HCT116 (cell line): ENCODE data around the gene NMB. TPM values are rescaled to one million over a fixed set of nuclear protein-coding genes. Genes with fewer than 3 reads are reported as not detected.

Experiments
- ATAC-seq: fragments of 200-7000 bp; cut with Tn5 transposase; 2 replicates; pipeline ENCODE4 v1.9.1; 2020; ENCODE audit warnings: mild to moderate bottlenecking, moderate library complexity
- BruUV-seq: library from RNA; stranded (reverse); fragments of 400-500 nt; replicated peaks from 2 replicates; lab custom pipeline; 2021; lab: Mats Ljungman, UMichigan
- CTCF ChIA-PET: fragments of 300-600 bp; sonication (Branson Sonifier 250); formaldehyde crosslinking; loops from one replicate; lab custom pipeline; 2021; ENCODE audit warnings: antibody characterized with exemption; lab: Charles Lee
- POLR2A ChIA-PET: fragments of 300-600, 350-600 bp; sonication (Branson Sonifier 250); formaldehyde crosslinking; loops from one replicate; lab custom pipeline; 2021; ENCODE audit warnings: antibody characterized with exemption; lab: Charles Lee
- RAD21 ChIA-PET, 2 experiments: fragments of 300-600 bp; sonication (Branson Sonifier 250); formaldehyde crosslinking; loops; one replicate each; lab custom pipeline; 2023; ENCODE audit warnings: low total read pairs in 2 of 2; ENCODE audit not compliant: uncharacterized antibody in 2 of 2, unreplicated experiment in 2 of 2, low non-redundant PET in 1 of 2; lab: Charles Lee
- DNase-seq: peaks from one replicate; pipeline ENCODE4 v3.0.0-alpha.2; 2010; ENCODE audit warnings: low read depth, low spot score
- H2AFZ ChIP-seq: fragments of 200-600 bp; shearing (Covaris generic), sonication (generic); 2 replicates; pipeline ENCODE4 v1.6.1; 2017; ENCODE audit warnings: low read depth, mixed run types, mixed read lengths, antibody characterized with exemption, low read length; ENCODE audit not compliant: poor library complexity, severe bottlenecking
- H3K27ac ChIP-seq: 2 replicates; pipeline ENCODE4 v1.5.1; 2012; ENCODE audit warnings: low read depth, low read length
- H3K27me3 ChIP-seq: fragments of 200-600 bp; sonication (generic); 2 replicates; pipeline ENCODE4 v1.6.1; 2016; ENCODE audit warnings: mixed run types, low read length, mixed read lengths; ENCODE audit not compliant: insufficient read depth
- H3K36me3 ChIP-seq, 2 experiments: fragments of 200-500 bp in 1 of 2; fragments of 200-600 bp in 1 of 2; sonication (Bioruptor generic) in 1 of 2; sonication (generic) in 1 of 2; 2 replicates each; pipeline versions ENCODE4 v1.5.1 to v1.6.1; 2014 to 2016; ENCODE audit warnings: low read length in 2 of 2, inconsistent platforms in 1 of 2, mixed read lengths in 1 of 2, mixed run types in 1 of 2; ENCODE audit not compliant: insufficient read depth in 2 of 2, control insufficient read depth in 1 of 2
- H3K4me1 ChIP-seq, 2 experiments: fragments of 200-600 bp in 1 of 2; sonication (generic) in 1 of 2; 2 replicates each; pipeline versions ENCODE4 v1.5.1 to v1.6.1; 2012 to 2017; ENCODE audit warnings: low read length in 2 of 2, inconsistent platforms in 1 of 2, mild to moderate bottlenecking in 1 of 2, mixed read lengths in 1 of 2, mixed run types in 1 of 2, moderate library complexity in 1 of 2; ENCODE audit not compliant: insufficient read depth in 2 of 2, control insufficient read depth in 1 of 2
- H3K4me2 ChIP-seq: fragments of 200-600 bp; sonication (generic); 2 replicates; pipeline ENCODE4 v1.6.1; 2017; ENCODE audit warnings: mixed run types, low read length, mixed read lengths
- H3K4me3 ChIP-seq, 2 experiments: fragments of 200-600 bp in 1 of 2; sonication (generic) in 1 of 2; replicated peaks in 1 of 2; 2 replicates each; pipeline ENCODE4 v1.5.1; 2011 to 2016; ENCODE audit warnings: low read length in 2 of 2, control low read depth in 1 of 2, low read depth in 1 of 2, mild to moderate bottlenecking in 1 of 2, mixed read lengths in 1 of 2, mixed run types in 1 of 2
- H3K79me2 ChIP-seq: fragments of 200-600 bp; sonication (generic); 2 replicates; pipeline ENCODE4 v1.6.1; 2017; ENCODE audit warnings: mild to moderate bottlenecking, mixed run types, low read length, moderate library complexity, mixed read lengths; ENCODE audit not compliant: insufficient read depth
- H3K9ac ChIP-seq: fragments of 200-600 bp; sonication (generic); 2 replicates; pipeline ENCODE4 v1.6.1; 2016; ENCODE audit warnings: low read length, mixed read lengths
- H3K9me2 ChIP-seq: fragments of 200-600 bp; sonication (generic), shearing (Covaris generic); 2 replicates; pipeline ENCODE4 v1.6.1; 2017; ENCODE audit warnings: mixed run types, mild to moderate bottlenecking, moderate library complexity; ENCODE audit not compliant: insufficient read depth
- H3K9me3 ChIP-seq, 2 experiments: fragments of 200-500 bp in 1 of 2; fragments of 200-600 bp in 1 of 2; sonication (Bioruptor generic) in 1 of 2; sonication (generic) in 1 of 2; 2 replicates each; pipeline ENCODE4 v1.6.1; 2014 to 2017; ENCODE audit warnings: low read length in 2 of 2, mixed read lengths in 2 of 2, inconsistent platforms in 1 of 2, low read depth in 1 of 2, mild to moderate bottlenecking in 1 of 2, mixed run types in 1 of 2, moderate library complexity in 1 of 2; ENCODE audit not compliant: control insufficient read depth in 1 of 2, insufficient read depth in 1 of 2
- H4K20me1 ChIP-seq: fragments of 200-600 bp; sonication (generic), shearing (Covaris generic); 2 replicates; pipeline ENCODE4 v1.6.1; 2017; ENCODE audit warnings: mixed run types, mild to moderate bottlenecking, moderate library complexity; ENCODE audit not compliant: insufficient read depth
- CBX3 ChIP-seq: IDR thresholded peaks from 2 replicates; pipeline ENCODE4 v1.6.1; 2012; ENCODE audit warnings: low read depth
- CEBPB ChIP-seq: IDR thresholded peaks from 2 replicates; pipeline ENCODE4 v1.6.1; 2012; ENCODE audit warnings: low read depth
- CTCF ChIP-seq, 3 experiments: fragments of 200-600 bp in 1 of 3; sonication (generic) in 1 of 3; IDR thresholded peaks in 2 of 3; conservative IDR thresholded peaks in 1 of 3; 2 replicates each; pipeline ENCODE4 v1.5.1; 2012 to 2017; ENCODE audit warnings: low read depth in 2 of 3, low read length in 2 of 3, antibody characterized with exemption in 1 of 3, borderline replicate concordance in 1 of 3, control low read depth in 1 of 3, mild to moderate bottlenecking in 1 of 3, mixed read lengths in 1 of 3, mixed run types in 1 of 3, moderate library complexity in 1 of 3; ENCODE audit not compliant: insufficient read depth in 1 of 3
- EGR1 ChIP-seq: IDR thresholded peaks from 2 replicates; pipeline ENCODE4 v1.6.1; 2012; ENCODE audit warnings: low read depth
- EZH2 ChIP-seq: fragments of 200-600 bp; sonication (generic); IDR thresholded peaks from 2 replicates; pipeline ENCODE4 v1.6.1; 2017; ENCODE audit warnings: antibody characterized with exemption, mixed run types
- FOSL1 ChIP-seq: IDR thresholded peaks from 2 replicates; pipeline ENCODE4 v1.6.1; 2012; ENCODE audit warnings: low read depth
- POLR2A ChIP-seq: IDR thresholded peaks from 2 replicates; pipeline ENCODE4 v1.7.0; 2011; ENCODE audit warnings: borderline replicate concordance; ENCODE audit not compliant: insufficient read depth, insufficient read length; ENCODE audit errors: extremely low read depth
- POLR2AphosphoS5 ChIP-seq: IDR thresholded peaks from 2 replicates; pipeline ENCODE4 v1.6.1; 2011; ENCODE audit warnings: mild to moderate bottlenecking, low read depth, low read length, moderate library complexity
- RAD21 ChIP-seq: IDR thresholded peaks from 2 replicates; pipeline ENCODE4 v1.6.1; 2012; ENCODE audit warnings: low read depth, mild to moderate bottlenecking
- SIN3A ChIP-seq: IDR thresholded peaks from 2 replicates; pipeline ENCODE4 v1.6.1; 2012; ENCODE audit warnings: low read depth
- SP1 ChIP-seq: IDR thresholded peaks from 2 replicates; pipeline ENCODE4 v1.6.1; 2012; ENCODE audit warnings: low read depth
- ZFX ChIP-seq: fragments of 450-650 bp; IDR thresholded peaks from 2 replicates; pipeline ENCODE4 v1.6.1; 2017
- intact Hi-C: fragments of 100-400 bp; cut with micrococcal nuclease; formaldehyde crosslinking; loops from 2 replicates; pipeline ENCODE4 v1.10.0; 2022
- total RNA-seq: library from RNA; stranded (reverse); gene quantifications from one replicate; pipeline ENCODE4 v1.2.1, GENCODE V29; 2021; ENCODE audit not compliant: unreplicated experiment
- TF ChIP-seq, protein P1 (sequence below): IDR thresholded peaks from 2 replicates; pipeline ENCODE4 v1.6.1; 2012

Gene NMB
- total RNA-seq, 1 experiment from 2014 or later, result 9.8 TPM

GRCh38 chr15:84658788-84659411 is 901 bp upstream of the NMB start:
- H3K9me2 ChIP-seq, result no peaks in the 10 kb centered on the region
- CTCF ChIA-PET, result no interaction called here
- POLR2A ChIA-PET, result no interaction called here
- DNase-seq (no peak), ATAC-seq (no peak)
- H3K9me3 ChIP-seq, result no peaks in the 10 kb centered on the region
- H2AFZ ChIP-seq, result no peak overlapping the region
- intact Hi-C loops, result loop anchor here (10.0 kb wide), 1 partner anchor 116 kb away; no protein-coding TSS in a partner anchor
- no TSS peak for BruUV-seq
- peak overlapping the region; percentile 58 for H3K27ac ChIP-seq
- peak overlapping the region; percentile 59 for H3K9ac ChIP-seq
- H3K4me3 ChIP-seq, result peak overlapping the region in 1 of 2 experiments; percentile 56; a peak in 3 of 4 replicates
- H4K20me1 ChIP-seq, result no peaks in the 10 kb centered on the region
- H3K79me2 ChIP-seq, result peaks cover 2% of the 10 kb centered on the region; the same call in 1 of the 2 replicates
- RAD21 ChIA-PET, result no interaction called here
- no peak for TF ChIP-seq CEBPB
- TF ChIP-seq CBX3, result no peak
- TF ChIP-seq FOSL1, result no peak
- TF ChIP-seq EGR1, result no peak
- TF ChIP-seq, protein P1, sequence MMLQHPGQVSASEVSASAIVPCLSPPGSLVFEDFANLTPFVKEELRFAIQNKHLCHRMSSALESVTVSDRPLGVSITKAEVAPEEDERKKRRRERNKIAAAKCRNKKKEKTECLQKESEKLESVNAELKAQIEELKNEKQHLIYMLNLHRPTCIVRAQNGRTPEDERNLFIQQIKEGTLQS, result no peak
- no peak for TF ChIP-seq SP1
- TF ChIP-seq EZH2, result no peak
- TF ChIP-seq CTCF (IDR thresholded peaks at IDR 0.05 in 2 of 3, conservative IDR thresholded peaks at IDR 0.05 in 1 of 3; ENCODE audit: borderline replicate concordance in 1 of 3, insufficient read depth in 1 of 3, low read depth in 2 of 3, low read length in 2 of 3), result no peak
- no peak for TF ChIP-seq POLR2AphosphoS5
- TF ChIP-seq ZFX, result no peak
- TF ChIP-seq POLR2A, result no peak
- no peak for TF ChIP-seq RAD21
- TF ChIP-seq SIN3A, result no peak
- peaks cover 14 to 29% of the 10 kb centered on the region in 2 experiments for H3K4me1 ChIP-seq
- no peaks in the 10 kb centered on the region for H3K27me3 ChIP-seq
- H3K4me2 ChIP-seq, result peak overlapping the region; percentile 75
- no peaks in the 10 kb centered on the region for H3K36me3 ChIP-seq
